Muscle layer of duodenum (tissue), 2 donors: ENCODE data around the gene TPRKB.
"Not testable (repeated sequence)": the region's sequence is repeated elsewhere in the genome, so short reads cannot be mapped to it uniquely, and the experiment has no call there.

ENCODE experiments used
- H3K27ac ChIP-seq: one replicate; pipeline ENCODE4 v1.7.0; 2013; ENCODE audit warnings: mild to moderate bottlenecking, low read length
- H3K27me3 ChIP-seq: one replicate; pipeline ENCODE4 v1.7.0; 2013; ENCODE audit warnings: low read depth, mild to moderate bottlenecking, control low read depth, low read length
- H3K36me3 ChIP-seq, 2 donors: one replicate each; pipeline ENCODE4 v1.7.0; 2013; ENCODE audit warnings: low read length in 2 of 2, control low read depth in 1 of 2, mild to moderate bottlenecking in 1 of 2; ENCODE audit not compliant: insufficient read depth in 2 of 2, control insufficient read depth in 1 of 2
- H3K4me1 ChIP-seq, 2 donors: one replicate each; pipeline ENCODE4 v1.7.0; 2013; ENCODE audit warnings: low read length in 2 of 2, mild to moderate bottlenecking in 2 of 2, control low read depth in 1 of 2, moderate library complexity in 1 of 2; ENCODE audit not compliant: insufficient read depth in 2 of 2, control insufficient read depth in 1 of 2
- H3K4me3 ChIP-seq, 2 donors: one replicate each; pipeline ENCODE4 v1.7.0; 2013; ENCODE audit warnings: low read length in 2 of 2, low read depth in 1 of 2, mild to moderate bottlenecking in 1 of 2
- H3K9me3 ChIP-seq, 2 donors: one replicate each; pipeline ENCODE4 v1.7.0; 2013; ENCODE audit warnings: low read length in 2 of 2, control low read depth in 1 of 2, mild to moderate bottlenecking in 1 of 2; ENCODE audit not compliant: control insufficient read depth in 1 of 2
- donor health status: healthy.

TPRKB gene

GRCh38 chr2:73739101-73739500 lies 2.0 kb upstream of the TPRKB start:
- Histone ChIP-seq H3K36me3 (peaks cover 16 to 17% of the 10 kb centered on the region in 2 donors), H3K9me3 (no peaks in the 10 kb centered on the region), H3K4me1 (peaks cover 5 to 9% of the 10 kb centered on the region in 2 donors), H3K27ac (no peak overlapping the region), H3K4me3 (no peak overlapping the region), H3K27me3 (no peaks in the 10 kb centered on the region)

GRCh38 chr2:73736378-73736777 lies 767 bp downstream of the TPRKB start:
- Histone ChIP-seq H3K36me3 (peaks cover 16 to 24% of the 10 kb centered on the region in 2 donors), H3K4me3 (peak overlapping the region; percentile 79 to 100), H3K27ac (peak overlapping the region; percentile 76), H3K4me1 (peaks cover 5 to 9% of the 10 kb centered on the region in 2 donors), H3K27me3 (no peaks in the 10 kb centered on the region), H3K9me3 (no peaks in the 10 kb centered on the region)

- peaks cover 39 to 47% of the 10 kb centered on the region in 2 donors for H3K36me3 ChIP-seq
- H3K27me3 ChIP-seq: no peaks in the 10 kb centered on the region
- no peaks in the 10 kb centered on the region for H3K9me3 ChIP-seq
- H3K4me1 ChIP-seq: peaks cover 0 to 1% of the 10 kb centered on the region in 2 donors
- H3K4me3 ChIP-seq: no peak overlapping the region
- H3K27ac ChIP-seq: no peak overlapping the region
These were observed 6.3 kb downstream of the TPRKB start for GRCh38 chr2:73730810-73731209.

- Histone ChIP-seq H3K4me1 (no peaks in the 10 kb centered on the region), H3K27me3 (no peaks in the 10 kb centered on the region), H3K27ac (no peak overlapping the region), H3K4me3 (no peak overlapping the region), H3K9me3 (no peaks in the 10 kb centered on the region), H3K36me3 (peaks cover 34 to 47% of the 10 kb centered on the region in 2 donors)
These were observed 8.4 kb downstream of the TPRKB start for GRCh38 chr2:73728711-73729110.

GRCh38 chr2:73728043-73728442 lies 9.1 kb downstream of the TPRKB start:
- Histone ChIP-seq H3K9me3 (no peaks in the 10 kb centered on the region), H3K4me1 (no peaks in the 10 kb centered on the region), H3K36me3 (peaks cover 34 to 43% of the 10 kb centered on the region in 2 donors), H3K27me3 (no peaks in the 10 kb centered on the region), H3K4me3 (no peak overlapping the region), H3K27ac (no peak overlapping the region)

- H3K9me3 ChIP-seq, H3K4me1 ChIP-seq, H3K27me3 ChIP-seq, H3K4me3 ChIP-seq, H3K27ac ChIP-seq: not testable (repeated sequence)
- peaks cover 27 to 29% of the 10 kb centered on the region in 2 donors for H3K36me3 ChIP-seq
These were observed 10.5 kb downstream of the TPRKB start for GRCh38 chr2:73726657-73727056.

- Histone ChIP-seq H3K27me3 (no peaks in the 10 kb centered on the region), H3K4me3 (no peak overlapping the region), H3K9me3 (no peaks in the 10 kb centered on the region), H3K36me3 (no peaks in the 10 kb centered on the region), H3K4me1 (no peaks in the 10 kb centered on the region), H3K27ac (no peak overlapping the region)
These were observed 18.1 kb downstream of the TPRKB start for GRCh38 chr2:73718851-73719621.

- H3K9me3 ChIP-seq: no peaks in the 10 kb centered on the region
- no peak overlapping the region for H3K4me3 ChIP-seq
- no peak overlapping the region for H3K27ac ChIP-seq
- no peaks in the 10 kb centered on the region for H3K27me3 ChIP-seq
- H3K4me1 ChIP-seq: no peaks in the 10 kb centered on the region
- H3K36me3 ChIP-seq: no peaks in the 10 kb centered on the region
These were observed 18.7 kb downstream of the TPRKB start for GRCh38 chr2:73718421-73718820.

- not testable (repeated sequence) for H3K4me1 ChIP-seq, H3K9me3 ChIP-seq, H3K36me3 ChIP-seq, H3K4me3 ChIP-seq, H3K27ac ChIP-seq, H3K27me3 ChIP-seq
These were observed 19.4 kb downstream of the TPRKB start for GRCh38 chr2:73717695-73718094.

GRCh38 chr2:73717251-73717606 lies 19.9 kb downstream of the TPRKB start:
- no peaks in the 10 kb centered on the region for H3K4me1 ChIP-seq
- H3K36me3 ChIP-seq: no peaks in the 10 kb centered on the region
- no peaks in the 10 kb centered on the region for H3K9me3 ChIP-seq
- peak overlapping the region; percentile 45 for H3K27ac ChIP-seq
- H3K27me3 ChIP-seq: no peaks in the 10 kb centered on the region
- H3K4me3 ChIP-seq: no peak overlapping the region

GRCh38 chr2:73716543-73717250 lies 20.4 kb downstream of the TPRKB start:
- Histone ChIP-seq H3K27me3 (no peaks in the 10 kb centered on the region), H3K4me3 (peak overlapping the region in 1 of 2 donors; percentile 3), H3K36me3 (no peaks in the 10 kb centered on the region), H3K4me1 (no peaks in the 10 kb centered on the region), H3K27ac (peak overlapping the region; percentile 45), H3K9me3 (no peaks in the 10 kb centered on the region)
